GM12891 (cell line): Measurements from ENCODE around the gene PGR.

Experiments
- DNase-seq: peaks from one replicate; pipeline ENCODE4 v3.0.0; 2011; ENCODE audit warnings: low spot score; ENCODE audit not compliant: insufficient read length
- FAIRE-seq: peaks from 2 replicates; lab custom pipeline; 2011; peaks lifted over from hg19 to GRCh38; lab: Jason Lieb, UNC
- PAX5 ChIP-seq: IDR thresholded peaks from 2 replicates; pipeline ENCODE4 v1.6.1; 2011; ENCODE audit warnings: low read length, moderate library complexity, mild to moderate bottlenecking; ENCODE audit not compliant: insufficient read depth, severe bottlenecking
- POLR2A ChIP-seq: IDR thresholded peaks from 2 replicates; pipeline ENCODE4 v1.6.1; 2011; ENCODE audit warnings: low read depth, low read length, control low read depth
- POLR2AphosphoS5 ChIP-seq: IDR thresholded peaks from 2 replicates; pipeline ENCODE4 v1.6.1; 2011; ENCODE audit warnings: low read depth, low read length, control low read depth
- POU2F2 ChIP-seq: IDR thresholded peaks from 2 replicates; pipeline ENCODE4 v1.6.1; 2011; ENCODE audit warnings: low read depth, mild to moderate bottlenecking, control low read depth, low read length, moderate library complexity
- SPI1 ChIP-seq: IDR thresholded peaks from 2 replicates; pipeline ENCODE4 v1.6.1; 2011; ENCODE audit warnings: low read depth, low read length, control low read depth
- TAF1 ChIP-seq: IDR thresholded peaks from 2 replicates; pipeline ENCODE4 v1.6.1; 2011; ENCODE audit warnings: low read depth, low read length, control low read depth

Gene PGR

DNA sequence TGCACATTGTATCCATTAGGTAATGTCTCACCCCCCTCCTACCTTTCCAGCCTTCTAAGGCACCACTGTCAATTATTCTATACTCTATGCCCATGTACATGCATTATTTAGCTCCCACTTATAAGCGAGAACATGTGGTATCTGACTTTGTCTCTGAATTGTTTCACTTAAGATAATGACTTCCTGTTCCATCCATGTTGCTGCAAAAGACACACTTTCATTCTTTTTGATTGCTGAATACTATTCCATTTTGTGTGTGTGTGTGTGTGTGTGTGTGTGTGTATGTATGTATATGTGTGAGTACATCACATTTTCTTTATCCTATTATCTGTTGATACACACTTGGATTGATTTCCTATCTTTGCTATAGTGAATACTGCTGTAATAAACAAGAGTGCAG, 84.2 kb downstream of the PGR start:
- no peak for DNase-seq
- FAIRE-seq = no peak
- no peak for TF ChIP-seq POLR2A
- no peak for TF ChIP-seq POLR2AphosphoS5

GRCh38 chr11:101043940-101044339, 85.7 kb downstream of the PGR start:
- FAIRE-seq (no peak), DNase-seq (no peak)
- TF ChIP-seq POLR2A = no peak
- TF ChIP-seq SPI1 = no peak
- TF ChIP-seq POLR2AphosphoS5 = no peak
- no peak for TF ChIP-seq POU2F2
- TF ChIP-seq PAX5 = no peak
- TF ChIP-seq TAF1 = no peak

DNA sequence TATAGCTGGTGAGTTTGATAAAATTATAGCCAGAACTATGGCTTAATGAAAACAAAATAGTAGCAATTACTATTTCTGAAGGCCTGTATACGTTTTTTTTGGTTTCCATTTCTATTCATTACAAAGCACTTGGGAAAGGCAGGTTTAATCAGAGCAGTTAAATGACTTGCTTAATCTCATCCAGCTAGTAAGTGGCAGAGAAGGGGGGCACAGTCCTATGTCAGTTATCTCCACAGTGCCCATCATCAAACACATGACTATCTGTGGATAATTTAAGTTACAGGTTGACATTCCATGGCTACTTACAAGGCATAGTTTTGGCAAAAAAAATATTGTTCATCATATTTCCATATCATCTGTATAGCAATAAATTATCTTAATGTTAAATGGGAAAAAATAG, 93.7 kb downstream of the PGR start:
- DNase-seq = no peak
- no peak for TF ChIP-seq PAX5
- no peak for TF ChIP-seq TAF1
- no peak for TF ChIP-seq POLR2A
- no peak for TF ChIP-seq POU2F2
- no peak for TF ChIP-seq SPI1
- no peak for TF ChIP-seq POLR2AphosphoS5
- no peak for FAIRE-seq

DNA sequence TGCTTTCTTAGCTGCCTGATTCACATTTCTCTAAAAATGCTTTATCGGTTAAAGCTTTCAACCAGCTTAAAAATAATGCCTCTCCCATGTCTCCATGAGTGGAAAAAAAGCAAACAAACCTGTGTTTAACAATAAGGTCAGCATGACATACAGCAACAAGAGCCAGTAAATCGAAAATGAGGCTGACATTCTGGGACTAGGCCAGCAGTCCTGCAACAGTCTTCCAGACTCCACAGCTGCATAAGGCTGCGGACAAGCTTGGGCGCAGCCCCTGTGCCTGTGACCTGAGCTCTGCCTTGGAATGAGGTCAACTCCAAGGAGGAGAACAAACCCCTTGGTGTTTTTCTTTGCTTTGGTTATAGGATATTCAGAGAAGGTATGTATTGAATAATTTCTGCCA, 95.5 kb downstream of the PGR start:
- DNase-seq (no peak), FAIRE-seq (no peak)
- no peak for TF ChIP-seq PAX5
- no peak for TF ChIP-seq POU2F2
- no peak for TF ChIP-seq SPI1
- no peak for TF ChIP-seq TAF1
- TF ChIP-seq POLR2A = no peak
- no peak for TF ChIP-seq POLR2AphosphoS5

DNA sequence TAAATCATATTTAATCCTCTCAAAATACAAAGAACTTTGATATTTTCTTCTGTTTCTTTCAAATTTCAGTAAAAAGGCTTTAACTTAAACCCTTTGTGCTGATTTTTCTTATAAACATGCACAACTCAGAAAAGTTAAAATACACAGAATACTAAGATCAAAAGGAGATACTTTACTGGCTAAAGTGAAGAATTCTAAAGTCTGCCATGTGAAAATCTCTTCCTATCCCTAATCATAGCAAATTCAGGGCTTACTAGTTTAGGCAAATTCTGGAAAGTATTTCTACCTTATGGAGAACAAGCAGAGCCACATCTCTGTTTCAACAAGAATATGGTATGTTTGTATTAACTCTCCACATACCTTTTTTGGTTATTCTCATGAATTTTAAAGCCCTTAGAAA, 96.6 kb downstream of the PGR start:
- no peak for DNase-seq
- FAIRE-seq = no peak
- TF ChIP-seq POLR2A = no peak
- no peak for TF ChIP-seq SPI1
- no peak for TF ChIP-seq TAF1
- no peak for TF ChIP-seq POLR2AphosphoS5
- no peak for TF ChIP-seq PAX5
- no peak for TF ChIP-seq POU2F2

DNA sequence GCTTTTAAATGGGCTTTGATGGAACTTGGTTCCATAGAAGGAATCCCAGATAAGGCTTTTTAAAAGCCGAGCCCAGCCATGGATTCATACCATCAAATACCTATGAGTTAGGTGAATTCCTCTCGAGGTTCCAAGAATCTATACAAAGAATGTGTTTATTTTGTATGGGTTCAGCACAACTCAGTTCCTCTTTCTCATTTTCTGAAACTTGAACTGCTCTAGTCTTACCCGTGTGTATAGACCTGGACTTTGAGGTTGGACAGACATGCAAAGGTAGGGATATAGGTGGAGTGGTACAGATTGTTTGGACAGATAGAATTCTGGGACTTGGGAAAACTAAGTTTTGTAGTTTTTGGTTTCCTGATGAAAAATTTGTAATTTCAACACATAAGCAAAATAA, 97.9 kb downstream of the PGR start:
- TF ChIP-seq SPI1 (peak; percentile 68), POU2F2 (no peak)
- no peak for DNase-seq
- no peak for FAIRE-seq

- TF ChIP-seq POLR2A (no peak), PAX5 (no peak), SPI1 (peak; percentile 70), POLR2AphosphoS5 (no peak)
- no peak for FAIRE-seq
- no peak for DNase-seq
Measured at GRCh38 chr11:101030692-101031091, 98.9 kb downstream of the PGR start.

- TF ChIP-seq POU2F2 (no peak), POLR2A (no peak), POLR2AphosphoS5 (no peak), PAX5 (no peak), TAF1 (no peak), SPI1 (no peak)
- FAIRE-seq (no peak), DNase-seq (no peak)
Measured at GRCh38 chr11:101030015-101030414, 99.6 kb downstream of the PGR start.

GRCh38 chr11:101028644-101029043, 101.0 kb downstream of the PGR start:
- TF ChIP-seq POLR2A = no peak
- no peak for TF ChIP-seq POLR2AphosphoS5
- no peak for TF ChIP-seq PAX5
- no peak for TF ChIP-seq SPI1
- TF ChIP-seq POU2F2 = no peak
- TF ChIP-seq TAF1 = no peak
- DNase-seq (no peak), FAIRE-seq (no peak)

DNA sequence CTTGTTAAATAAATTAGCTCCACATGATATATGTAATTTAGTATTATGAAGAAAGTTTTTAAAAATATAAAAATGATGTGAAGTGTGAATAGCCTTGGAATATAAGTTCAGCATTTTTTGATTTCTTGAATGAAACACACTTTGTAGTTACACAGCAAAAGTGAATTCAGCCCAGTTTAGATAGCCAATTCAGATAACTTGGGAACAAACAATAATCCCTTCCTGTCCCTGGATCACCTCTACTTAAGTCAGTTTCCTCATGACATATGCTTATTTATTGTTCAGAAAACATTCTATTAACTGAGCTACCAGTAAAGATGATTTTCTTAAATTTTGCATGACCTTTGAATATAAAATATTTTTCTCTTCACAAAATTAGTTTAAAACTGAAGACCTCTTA, 107.4 kb downstream of the PGR start:
- FAIRE-seq (no peak), DNase-seq (no peak)
- no peak for TF ChIP-seq SPI1
- no peak for TF ChIP-seq POU2F2
- no peak for TF ChIP-seq POLR2AphosphoS5
- TF ChIP-seq POLR2A = no peak
- no peak for TF ChIP-seq TAF1
- no peak for TF ChIP-seq PAX5

- no peak for FAIRE-seq
- DNase-seq = no peak
- TF ChIP-seq POLR2AphosphoS5 = no peak
- no peak for TF ChIP-seq PAX5
- no peak for TF ChIP-seq SPI1
- no peak for TF ChIP-seq POU2F2
- TF ChIP-seq POLR2A = no peak
- TF ChIP-seq TAF1 = no peak
Measured at GRCh38 chr11:101019870-101020269, 109.7 kb downstream of the PGR start.
